CD14-positive monocyte (primary cell): ENCODE results near the gene CCDC74A. TPM values are rescaled to one million over a fixed set of nuclear protein-coding genes. Genes with fewer than 3 reads are reported as not detected.
A peak's percentile ranks its signal among the peaks of the same experiment; 100 is the strongest.
"Not testable (repeated sequence)": the region's sequence is repeated elsewhere in the genome, so short reads cannot be mapped to it uniquely, and the experiment has no call there.

ENCODE experiments used
- DNase-seq, 3 donors: peaks; one replicate each; pipeline ENCODE4 v3.0.0-alpha.2; 2011 to 2022
- H2AFZ ChIP-seq: 2 replicates; pipeline ENCODE4 v1.6.0; 2012; ENCODE audit warnings: mild to moderate bottlenecking, low read depth, low read length, inconsistent platforms; ENCODE audit not compliant: insufficient read depth, poor library complexity, severe bottlenecking
- H3K27ac ChIP-seq, 2 donors: 1 replicate in 1 of 2; 2 replicates in 1 of 2; pipeline ENCODE4 v1.5.1; 2012 to 2013; ENCODE audit warnings: low read length in 2 of 2, control low read depth in 1 of 2, inconsistent platforms in 1 of 2, low read depth in 1 of 2, mild to moderate bottlenecking in 1 of 2
- H3K27me3 ChIP-seq, 2 donors: one replicate each; pipeline versions ENCODE4 v1.6.0 to v1.6.1; 2011 to 2013; ENCODE audit warnings: low read length in 2 of 2; ENCODE audit not compliant: control insufficient read depth in 2 of 2, insufficient read depth in 2 of 2
- H3K36me3 ChIP-seq, 2 donors: replicated peaks in 1 of 2; 1 replicate in 1 of 2; 2 replicates in 1 of 2; pipeline versions ENCODE4 v1.5.1 to v1.6.1; 2012 to 2013; ENCODE audit warnings: low read length in 2 of 2, control low read depth in 1 of 2, inconsistent platforms in 1 of 2, mild to moderate bottlenecking in 1 of 2; ENCODE audit not compliant: insufficient read depth in 2 of 2, control insufficient read depth in 1 of 2
- H3K4me1 ChIP-seq, 2 donors: 1 replicate in 1 of 2; 2 replicates in 1 of 2; pipeline versions ENCODE4 v1.5.1 to v1.6.1; 2012 to 2013; ENCODE audit warnings: low read length in 2 of 2, control low read depth in 1 of 2, inconsistent platforms in 1 of 2, mild to moderate bottlenecking in 1 of 2, moderate library complexity in 1 of 2; ENCODE audit not compliant: insufficient read depth in 2 of 2, control insufficient read depth in 1 of 2
- H3K4me2 ChIP-seq: replicated peaks from 2 replicates; pipeline ENCODE3; 2012; ENCODE audit warnings: low read length, moderate library complexity, mild to moderate bottlenecking; ENCODE audit not compliant: poor library complexity, severe bottlenecking; ENCODE audit errors: extremely low read depth
- H3K4me3 ChIP-seq, 3 experiments: fragments of 200-600 bp in 1 of 3; sonication (generic) in 1 of 3; replicated peaks in 1 of 3; 1 replicate in 2 of 3; 2 replicates in 1 of 3; pipeline ENCODE4 v1.5.1; 2011 to 2013; ENCODE audit warnings: low read length in 3 of 3, mild to moderate bottlenecking in 3 of 3, control low read depth in 2 of 3, low read depth in 2 of 3, inconsistent platforms in 1 of 3, moderate library complexity in 1 of 3
- H3K79me2 ChIP-seq: 2 replicates; pipeline ENCODE4 v1.6.0; 2012; ENCODE audit warnings: mild to moderate bottlenecking, control low read depth, inconsistent platforms, low read length, moderate library complexity; ENCODE audit not compliant: insufficient read depth
- H3K9ac ChIP-seq: 2 replicates; pipeline ENCODE4 v1.6.0; 2017; ENCODE audit warnings: low read length, mild to moderate bottlenecking; ENCODE audit not compliant: insufficient read depth, poor library complexity, severe bottlenecking
- H3K9me3 ChIP-seq, 2 donors: replicated peaks in 1 of 2; 1 replicate in 1 of 2; 2 replicates in 1 of 2; pipeline versions ENCODE4 v1.5.1 to v1.6.1; 2012 to 2013; ENCODE audit warnings: low read length in 2 of 2, control low read depth in 1 of 2; ENCODE audit not compliant: control insufficient read depth in 1 of 2, insufficient read depth in 1 of 2
- H4K20me1 ChIP-seq: 2 replicates; pipeline ENCODE4 v1.6.0; 2012; ENCODE audit warnings: mild to moderate bottlenecking, low read length, control low read depth, moderate library complexity; ENCODE audit not compliant: insufficient read depth
- H3K27ac Mint-ChIP-seq, 7 donors: one replicate each; pipeline ENCODE4 v1.8.0; 2020; ENCODE audit warnings: mild to moderate bottlenecking in 7 of 7, mixed read lengths in 7 of 7, moderate library complexity in 6 of 7, inconsistent platforms in 2 of 7
- H3K27me3 Mint-ChIP-seq, 3 donors: one replicate each; pipeline ENCODE4 v1.8.0; 2021 to 2022; ENCODE audit warnings: low read depth in 3 of 3, mild to moderate bottlenecking in 3 of 3, mixed read lengths in 3 of 3, moderate library complexity in 3 of 3, inconsistent platforms in 1 of 3
- H3K36me3 Mint-ChIP-seq, 2 donors: one replicate each; pipeline ENCODE4 v1.8.0; 2020; ENCODE audit warnings: mixed read lengths in 2 of 2, inconsistent platforms in 1 of 2, mild to moderate bottlenecking in 1 of 2
- H3K4me1 Mint-ChIP-seq: one replicate; pipeline ENCODE4 v1.8.0; 2020; ENCODE audit warnings: mild to moderate bottlenecking, mixed read lengths
- H3K4me3 Mint-ChIP-seq, 2 donors: one replicate each; pipeline ENCODE4 v1.8.0; 2020; ENCODE audit warnings: mild to moderate bottlenecking in 2 of 2, mixed read lengths in 2 of 2, moderate library complexity in 1 of 2
- H3K9me3 Mint-ChIP-seq, 7 donors: one replicate each; pipeline ENCODE4 v1.8.0; 2020 to 2022; ENCODE audit warnings: mixed read lengths in 7 of 7, mild to moderate bottlenecking in 6 of 7, moderate library complexity in 6 of 7, inconsistent platforms in 2 of 7
- WGBS: methylation state at CpG from one replicate; pipeline ENCODE4 v1.1.5; 2013; ENCODE audit warnings: missing lambda C conversion rate; ENCODE audit not compliant: insufficient coverage; 5-methylcytosine and 5-hydroxymethylcytosine counted together
- intact Hi-C, 2 donors: fragments of 100-400 bp; cut with micrococcal nuclease; formaldehyde crosslinking; loops; one replicate each; pipeline versions ENCODE4 v1.15.0 to v1.15.1; 2023
- polyA plus RNA-seq, 3 donors: library from polyadenylated mRNA; depleted of rRNA in 1 of 3; unstranded in 2 of 3; stranded (reverse) in 1 of 3; fragments of 300-500 nt in 2 of 3; fragments of >200 nt in 1 of 3; fragmentation: Illumina TruSeq in 2 of 3; gene quantifications; 1 replicate in 2 of 3; 2 replicates in 1 of 3; pipeline ENCODE4 v1.2.3, GENCODE V29; 2012 to 2021
- TF ChIP-seq, protein P1 (sequence below): fragments of 200-600 bp; IDR thresholded peaks from one replicate; pipeline ENCODE4 v1.8.0; 2022; ENCODE audit warnings: antibody characterized with exemption, mild to moderate bottlenecking

The CCDC74A gene
- polyA plus RNA-seq, 3 donors, result not detected

DNA sequence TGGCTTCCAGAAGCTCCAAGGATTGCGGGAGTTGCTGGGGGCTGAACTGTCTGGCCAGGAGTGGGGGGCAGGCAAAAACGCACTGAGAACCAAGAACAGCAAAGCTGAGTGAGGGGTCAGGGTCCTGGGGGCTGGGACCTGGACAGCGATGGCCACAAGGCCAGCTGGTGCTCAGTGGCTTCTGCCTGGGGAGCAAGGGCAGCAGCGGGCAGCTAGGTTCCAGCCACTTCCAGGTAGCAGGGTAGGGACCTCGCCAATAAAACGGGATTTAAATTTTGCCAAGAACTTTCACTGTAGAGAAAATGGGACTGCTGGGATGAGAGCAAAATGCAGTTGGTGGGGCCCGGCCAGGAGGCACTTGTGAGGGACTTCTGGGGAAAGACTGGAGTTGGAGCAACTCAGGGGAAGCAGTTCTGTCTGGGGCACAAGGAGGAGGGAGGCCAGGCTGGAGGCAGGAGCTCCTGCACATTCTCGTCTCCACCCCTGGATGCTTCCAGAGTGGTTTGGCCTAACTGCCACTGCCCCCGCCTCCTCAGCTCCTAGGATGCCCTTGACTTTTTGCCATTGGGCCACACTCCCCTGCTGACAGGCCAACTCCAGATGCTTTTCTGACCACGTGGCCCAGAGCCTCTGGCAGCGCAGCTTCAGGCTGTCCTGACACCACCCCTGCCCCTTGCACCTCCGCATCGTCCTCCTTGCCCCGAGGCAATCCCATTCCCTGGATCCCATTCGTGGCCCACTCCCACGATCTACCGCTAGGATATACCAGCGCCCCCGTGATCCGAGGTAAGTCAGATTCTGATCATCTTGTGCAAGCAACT lies 5.5 kb upstream of the CCDC74A start:
- Mint-ChIP-seq H3K36me3 (peaks cover 19 to 44% of the 10 kb centered on the region in 2 donors), H3K27me3 (peaks cover 3 to 15% (median 6%) of the 10 kb centered on the region in 3 donors), H3K4me1 (peaks cover under 1% of the 10 kb centered on the region), H3K4me3 (no peak overlapping the region), H3K27ac (peak overlapping the region in 1 of 7 donors; percentile 5), H3K9me3 (peaks cover 0 to 2% (median 0%) of the 10 kb centered on the region in 7 donors)
- no peak overlapping the region for H3K9ac ChIP-seq
- no peak overlapping the region for H3K27ac ChIP-seq
- H3K27me3 ChIP-seq, result no peaks in the 10 kb centered on the region
- H3K79me2 ChIP-seq, result no peaks in the 10 kb centered on the region
- H3K36me3 ChIP-seq, result peaks cover 23 to 41% of the 10 kb centered on the region in 2 donors
- H3K4me1 ChIP-seq, result no peaks in the 10 kb centered on the region
- TF ChIP-seq, protein P1, sequence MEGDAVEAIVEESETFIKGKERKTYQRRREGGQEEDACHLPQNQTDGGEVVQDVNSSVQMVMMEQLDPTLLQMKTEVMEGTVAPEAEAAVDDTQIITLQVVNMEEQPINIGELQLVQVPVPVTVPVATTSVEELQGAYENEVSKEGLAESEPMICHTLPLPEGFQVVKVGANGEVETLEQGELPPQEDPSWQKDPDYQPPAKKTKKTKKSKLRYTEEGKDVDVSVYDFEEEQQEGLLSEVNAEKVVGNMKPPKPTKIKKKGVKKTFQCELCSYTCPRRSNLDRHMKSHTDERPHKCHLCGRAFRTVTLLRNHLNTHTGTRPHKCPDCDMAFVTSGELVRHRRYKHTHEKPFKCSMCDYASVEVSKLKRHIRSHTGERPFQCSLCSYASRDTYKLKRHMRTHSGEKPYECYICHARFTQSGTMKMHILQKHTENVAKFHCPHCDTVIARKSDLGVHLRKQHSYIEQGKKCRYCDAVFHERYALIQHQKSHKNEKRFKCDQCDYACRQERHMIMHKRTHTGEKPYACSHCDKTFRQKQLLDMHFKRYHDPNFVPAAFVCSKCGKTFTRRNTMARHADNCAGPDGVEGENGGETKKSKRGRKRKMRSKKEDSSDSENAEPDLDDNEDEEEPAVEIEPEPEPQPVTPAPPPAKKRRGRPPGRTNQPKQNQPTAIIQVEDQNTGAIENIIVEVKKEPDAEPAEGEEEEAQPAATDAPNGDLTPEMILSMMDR, result no peak
- DNase-seq, result no peak
- H3K4me2 ChIP-seq, result no peak overlapping the region
- H4K20me1 ChIP-seq, result no peaks in the 10 kb centered on the region
- intact Hi-C loops, result no loop called here
- no peak overlapping the region for H2AFZ ChIP-seq
- H3K9me3 ChIP-seq, result no peaks in the 10 kb centered on the region
- H3K4me3 ChIP-seq, result no peak overlapping the region
- WGBS, result 94% methylated on average over 13 of the region's 20 CpGs

DNA sequence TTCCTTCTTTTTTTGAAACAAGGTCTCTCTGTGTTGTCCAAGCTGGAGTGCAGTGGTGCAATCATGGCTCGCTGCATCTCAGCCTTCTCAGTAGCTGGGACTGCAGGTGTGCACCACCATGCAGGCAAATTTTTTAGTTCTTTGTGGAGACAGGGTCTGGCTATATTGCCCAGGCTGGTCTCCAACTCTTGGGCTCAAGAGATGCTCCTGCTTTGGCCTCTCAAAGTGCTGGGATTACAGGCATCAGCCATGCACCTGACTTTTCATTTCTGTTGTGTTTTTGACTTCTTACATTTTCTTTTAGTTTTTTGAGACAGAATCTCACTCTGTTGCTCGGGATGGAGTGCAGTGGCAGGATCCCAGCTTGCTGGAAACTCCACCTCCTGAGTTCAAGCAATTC lies 2.4 kb upstream of the CCDC74A start:
- peaks cover 7 to 10% of the 10 kb centered on the region in 2 donors for H3K4me1 ChIP-seq
- H3K27ac ChIP-seq, intact Hi-C loops, H3K9me3 Mint-ChIP-seq, H3K9ac ChIP-seq, H4K20me1 ChIP-seq, H3K4me2 ChIP-seq, H3K79me2 ChIP-seq, H3K4me3 Mint-ChIP-seq, H3K27ac Mint-ChIP-seq, DNase-seq, H2AFZ ChIP-seq, H3K9me3 ChIP-seq, H3K4me3 ChIP-seq: not testable (repeated sequence)
- H3K36me3 Mint-ChIP-seq, result peaks cover 6 to 15% of the 10 kb centered on the region in 2 donors
- WGBS, result no CpG with 5 or more reads among the region's 2 CpGs
- peaks cover 4 to 11% of the 10 kb centered on the region in 2 donors for H3K36me3 ChIP-seq
- H3K27me3 ChIP-seq, result peaks cover 0 to 17% of the 10 kb centered on the region in 2 donors
- peaks cover 22 to 46% (median 24%) of the 10 kb centered on the region in 3 donors for H3K27me3 Mint-ChIP-seq
- peaks cover 14% of the 10 kb centered on the region for H3K4me1 Mint-ChIP-seq

DNA sequence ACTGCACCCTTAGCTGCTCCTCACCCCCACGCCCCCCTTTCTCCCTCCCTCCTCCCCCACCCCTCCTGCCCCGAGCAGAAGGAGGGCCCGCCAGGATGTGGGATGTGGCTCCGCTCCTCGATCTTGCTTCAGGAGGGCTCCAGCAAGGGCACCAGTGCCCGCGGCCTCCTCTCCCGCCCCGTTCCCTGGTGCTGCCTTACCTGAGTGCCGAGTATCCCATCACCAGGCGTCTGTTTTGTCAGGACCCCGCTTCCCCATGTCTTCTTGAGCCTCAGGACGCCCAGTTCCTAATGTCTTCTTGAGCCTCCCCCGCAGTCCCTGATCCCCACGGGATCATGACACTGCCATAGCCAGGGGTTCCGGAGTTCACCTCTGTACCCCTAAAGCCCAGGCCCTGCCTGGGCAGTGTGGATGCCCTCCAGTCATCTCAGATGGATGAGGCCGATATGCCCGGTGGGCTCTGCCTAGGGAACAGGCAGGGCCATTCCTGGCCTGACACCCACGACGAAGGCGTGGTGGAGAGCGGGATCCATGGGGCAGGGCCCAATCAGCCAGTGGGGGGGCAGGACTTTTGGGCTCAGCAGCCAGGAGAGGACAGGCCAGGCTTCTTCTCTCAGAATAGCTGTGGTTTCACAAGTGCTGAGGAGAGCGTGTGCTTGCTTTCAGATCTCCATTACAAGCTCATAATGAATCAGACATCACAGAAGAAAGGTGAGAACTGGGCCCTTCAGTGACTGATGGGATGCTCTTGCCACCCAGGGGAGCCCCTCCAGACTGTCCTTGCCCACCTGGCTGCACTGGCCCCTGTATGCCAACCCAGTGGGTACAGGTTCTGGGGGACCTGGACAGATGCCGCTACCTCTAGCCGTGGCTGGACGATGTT lies 1.5 kb downstream of the CCDC74A start:
- H4K20me1 ChIP-seq, H3K36me3 ChIP-seq, H3K4me3 ChIP-seq, H3K9me3 Mint-ChIP-seq, H3K36me3 Mint-ChIP-seq, H3K79me2 ChIP-seq, DNase-seq, H3K27ac Mint-ChIP-seq, H3K27ac ChIP-seq, H3K9me3 ChIP-seq, H3K4me2 ChIP-seq, intact Hi-C loops, H3K9ac ChIP-seq, H2AFZ ChIP-seq: not testable (repeated sequence)
- 69% methylated on average over 22 of the region's 26 CpGs for WGBS
- Mint-ChIP-seq H3K27me3 (peaks cover 22 to 46% (median 24%) of the 10 kb centered on the region in 3 donors), H3K4me3 (peak overlapping the region; percentile 24 to 77), H3K4me1 (peaks cover 14% of the 10 kb centered on the region)
- peaks cover 0 to 17% of the 10 kb centered on the region in 2 donors for H3K27me3 ChIP-seq
- H3K4me1 ChIP-seq, result peaks cover 7 to 10% of the 10 kb centered on the region in 2 donors
